GM23248 (cell line): ENCODE results near the gene VPS26A. TPM values are rescaled to one million over a fixed set of nuclear protein-coding genes. Genes with fewer than 3 reads are reported as not detected.
"Not testable (repeated sequence)": the region's sequence is repeated elsewhere in the genome, so short reads cannot be mapped to it uniquely, and the experiment has no call there.

Source experiments
- DNase-seq: peaks from one replicate; pipeline ENCODE4 v3.0.0-alpha.2; 2015
- H2AFZ ChIP-seq: fragments of 200-600 bp; sonication (generic); 2 replicates; pipeline ENCODE4 v1.6.1; 2016; ENCODE audit warnings: antibody characterized with exemption
- H3F3A ChIP-seq: fragments of 200-600 bp; sonication (generic); 2 replicates; pipeline ENCODE4 v1.6.1; 2016; ENCODE audit warnings: mild to moderate bottlenecking, antibody characterized with exemption, mixed run types; ENCODE audit not compliant: insufficient read depth
- H3K27ac ChIP-seq: fragments of 200-600 bp; sonication (generic); 2 replicates; pipeline ENCODE4 v1.5.1; 2016; ENCODE audit warnings: mild to moderate bottlenecking
- H3K27me3 ChIP-seq: fragments of 200-600 bp; sonication (generic); replicated peaks from 2 replicates; pipeline ENCODE4 v1.6.1; 2016; ENCODE audit warnings: mild to moderate bottlenecking; ENCODE audit not compliant: insufficient read depth
- H3K36me3 ChIP-seq: fragments of 200-600 bp; sonication (generic); 2 replicates; pipeline ENCODE4 v1.6.1; 2016; ENCODE audit warnings: low read depth, mild to moderate bottlenecking
- H3K4me1 ChIP-seq: fragments of 200-600 bp; sonication (generic); 2 replicates; pipeline ENCODE4 v1.6.1; 2016; ENCODE audit warnings: mild to moderate bottlenecking; ENCODE audit not compliant: insufficient read depth
- H3K4me2 ChIP-seq: fragments of 200-600 bp; sonication (generic); one replicate; pipeline ENCODE4 v1.6.1; 2016; ENCODE audit warnings: mild to moderate bottlenecking; ENCODE audit not compliant: unreplicated experiment
- H3K4me3 ChIP-seq: fragments of 200-600 bp; sonication (generic); 2 replicates; pipeline ENCODE4 v1.5.1; 2016; ENCODE audit warnings: mild to moderate bottlenecking
- H3K79me2 ChIP-seq: fragments of 200-600 bp; sonication (generic); 2 replicates; pipeline ENCODE4 v1.6.1; 2016; ENCODE audit warnings: mild to moderate bottlenecking; ENCODE audit not compliant: insufficient read depth
- H3K9ac ChIP-seq: fragments of 200-600 bp; sonication (generic); 2 replicates; pipeline ENCODE4 v1.6.1; 2016; ENCODE audit warnings: mild to moderate bottlenecking
- H3K9me2 ChIP-seq: fragments of 200-600 bp; sonication (generic); 2 replicates; pipeline ENCODE4 v1.6.1; 2016; ENCODE audit warnings: mixed run types, mild to moderate bottlenecking, moderate library complexity; ENCODE audit not compliant: insufficient read depth
- H3K9me3 ChIP-seq: fragments of 200-600 bp; sonication (generic); one replicate; pipeline ENCODE4 v1.6.1; 2017; ENCODE audit warnings: low read depth
- H4K20me1 ChIP-seq: fragments of 200-600 bp; sonication (generic); 2 replicates; pipeline ENCODE4 v1.6.0; 2016; ENCODE audit not compliant: insufficient read depth
- EZH2 ChIP-seq: fragments of 200-600 bp; sonication (generic); IDR thresholded peaks from 2 replicates; pipeline ENCODE4 v1.6.1; 2018; ENCODE audit warnings: antibody characterized with exemption, mild to moderate bottlenecking; ENCODE audit not compliant: insufficient read depth, poor library complexity, severe bottlenecking
- EZH2phosphoT487 ChIP-seq: fragments of 200-600 bp; sonication (generic); IDR thresholded peaks from 2 replicates; pipeline ENCODE4 v1.6.1; 2018; ENCODE audit warnings: antibody characterized with exemption, moderate library complexity, mild to moderate bottlenecking, low read depth; ENCODE audit not compliant: insufficient read depth
- WGBS, 2 experiments: methylation state at CpG; one replicate each; pipeline ENCODE4 v1.1.6; 2015 to 2017; ENCODE audit warnings: low lambda C conversion rate in 2 of 2, low coverage in 1 of 2; ENCODE audit errors: missing lambda C conversion rate in 2 of 2; 5-methylcytosine and 5-hydroxymethylcytosine counted together
- in situ Hi-C: fragments of 300-500 bp; cut with MboI; formaldehyde crosslinking; loops from 2 replicates; pipeline ENCODE4 v1.15.0; 2020
- polyA plus RNA-seq: library from polyadenylated mRNA; unstranded; fragments of >200 nt; fragmentation: Nextera tagmentation; extraction: Ambion mirVana; gene quantifications from 2 replicates; pipeline ENCODE4 v1.2.1, GENCODE V29; 2016
- total RNA-seq: library from RNA; depleted of rRNA; stranded (reverse); fragments of >200 nt; shearing (Covaris generic); gene quantifications from 2 replicates; pipeline ENCODE4 v1.2.3, GENCODE V29; 2014

Gene VPS26A
- total and polyA plus RNA-seq, 2 experiments from 2014 or later = 24.4 to 82.0 TPM

- Histone ChIP-seq H3K79me2 (no peaks in the 10 kb centered on the region), H3K9me2 (no peaks in the 10 kb centered on the region), H3K4me2 (no peak overlapping the region), H3K27me3 (no peaks in the 10 kb centered on the region), H3K4me3 (no peak overlapping the region), H4K20me1 (no peaks in the 10 kb centered on the region), H2AFZ (no peak overlapping the region), H3K36me3 (peaks cover 37% of the 10 kb centered on the region), H3K4me1 (0 out of 2 replicates have a peak, but pooled peaks cover 8% of the 10 kb centered on the region), H3K9ac (no peak overlapping the region), H3K9me3 (no peaks in the 10 kb centered on the region), H3K27ac (no peak overlapping the region), H3F3A (0 out of 2 replicates have a peak, but pooled peaks cover 14% of the 10 kb centered on the region)
- TF ChIP-seq EZH2 = no peak
- TF ChIP-seq EZH2phosphoT487 = no peak
- 98 to 99% methylated on average over 4 of the region's 4 CpGs for WGBS, 2 experiments
- no peak for DNase-seq
- in situ Hi-C loops = no loop called here
Observed at GRCh38 chr10:69168493-69168892, 44.5 kb downstream of the VPS26A start.

- no peaks in the 10 kb centered on the region for H3K79me2 ChIP-seq
- H3K9me2 ChIP-seq = no peaks in the 10 kb centered on the region
- 0 out of 2 replicates have a peak, but pooled peaks cover 8% of the 10 kb centered on the region for H3K4me1 ChIP-seq
- H4K20me1 ChIP-seq = no peaks in the 10 kb centered on the region
- TF ChIP-seq EZH2 = no peak
- no peak for TF ChIP-seq EZH2phosphoT487
- H3K9me3 ChIP-seq = no peaks in the 10 kb centered on the region
- DNase-seq = peak; percentile 63
- H3K27ac ChIP-seq = peak overlapping the region; percentile 16
- in situ Hi-C loops = no loop called here
- H3K36me3 ChIP-seq = peaks cover 23% of the 10 kb centered on the region
- H3F3A ChIP-seq = 0 out of 2 replicates have a peak, but pooled peaks cover 14% of the 10 kb centered on the region
- no peaks in the 10 kb centered on the region for H3K27me3 ChIP-seq
- 65 to 68% methylated on average over 3 of the region's 3 CpGs for WGBS, 2 experiments
- no peak overlapping the region for H3K9ac ChIP-seq
- H3K4me3 ChIP-seq = no peak overlapping the region
- H3K4me2 ChIP-seq = no peak overlapping the region
- no peak overlapping the region for H2AFZ ChIP-seq
Observed at GRCh38 chr10:69172241-69172982, 48.4 kb downstream of the VPS26A start.

GRCh38 chr10:69175326-69175725 lies 51.3 kb downstream of the VPS26A start:
- H3K27me3 ChIP-seq, H3K9me2 ChIP-seq, H3K79me2 ChIP-seq, H3K4me3 ChIP-seq, H4K20me1 ChIP-seq, DNase-seq, H3K9ac ChIP-seq, in situ Hi-C loops, H3K4me2 ChIP-seq, H3K4me1 ChIP-seq, H3K27ac ChIP-seq, H3K9me3 ChIP-seq, H2AFZ ChIP-seq: not testable (repeated sequence)
- H3F3A ChIP-seq = peaks cover 12% of the 10 kb centered on the region; the same call in 1 of the 2 replicates
- peaks cover 17% of the 10 kb centered on the region; the same call in 1 of the 2 replicates for H3K36me3 ChIP-seq
- 37 to 54% methylated on average over 4 of the region's 4 CpGs for WGBS, 2 experiments

- no peak for DNase-seq
- no peak overlapping the region for H2AFZ ChIP-seq
- no peak overlapping the region for H3K27ac ChIP-seq
- H3K4me3 ChIP-seq = no peak overlapping the region
- in situ Hi-C loops = no loop called here
- H3K36me3 ChIP-seq = 0 out of 2 replicates have a peak, but pooled peaks cover 3% of the 10 kb centered on the region
- H4K20me1 ChIP-seq = no peaks in the 10 kb centered on the region
- no peaks in the 10 kb centered on the region for H3K9me2 ChIP-seq
- no peak overlapping the region for H3K9ac ChIP-seq
- no peaks in the 10 kb centered on the region for H3K27me3 ChIP-seq
- no peak for TF ChIP-seq EZH2
- 76% methylated on average over 2 of the region's 2 CpGs for WGBS, 2 experiments
- no peaks in the 10 kb centered on the region for H3K9me3 ChIP-seq
- no peak overlapping the region for H3K4me2 ChIP-seq
- peaks cover 14% of the 10 kb centered on the region for H3K4me1 ChIP-seq
- H3K79me2 ChIP-seq = peaks cover 17% of the 10 kb centered on the region
- peaks cover 11% of the 10 kb centered on the region; the same call in 1 of the 2 replicates for H3F3A ChIP-seq
Observed at GRCh38 chr10:69176823-69177222, 52.8 kb downstream of the VPS26A start.
